Progenitor cell of endocrine pancreas (in vitro differentiated cells): ENCODE results near the gene POU6F1. TPM values are rescaled to one million over a fixed set of nuclear protein-coding genes. Genes with fewer than 3 reads are reported as not detected.
"Not testable (repeated sequence)": the region's sequence is repeated elsewhere in the genome, so short reads cannot be mapped to it uniquely, and the experiment has no call there.

Experiments used
- DNase-seq: peaks from one replicate; pipeline ENCODE4 v3.0.0; 2021; ENCODE audit warnings: low spot score; ENCODE audit not compliant: unreplicated experiment
- H3K27ac Mint-ChIP-seq: 2 replicates; pipeline ENCODE4 v1.8.0; 2021; ENCODE audit warnings: mild to moderate bottlenecking, moderate library complexity, mixed read lengths
- H3K27me3 Mint-ChIP-seq: 2 replicates; pipeline ENCODE4 v1.8.0; 2021; ENCODE audit warnings: mixed read lengths
- H3K36me3 Mint-ChIP-seq: 2 replicates; pipeline ENCODE4 v1.8.0; 2022; ENCODE audit warnings: mixed read lengths; ENCODE audit not compliant: insufficient read depth
- H3K4me1 Mint-ChIP-seq: 2 replicates; pipeline ENCODE4 v1.8.0; 2021; ENCODE audit warnings: low read depth, mixed read lengths
- H3K4me3 Mint-ChIP-seq: 2 replicates; pipeline ENCODE4 v1.8.0; 2021; ENCODE audit warnings: low read depth, mild to moderate bottlenecking, moderate library complexity, mixed read lengths
- H3K9me3 Mint-ChIP-seq: 2 replicates; pipeline ENCODE4 v1.8.0; 2021; ENCODE audit warnings: low read depth, mixed read lengths
- total RNA-seq: library from RNA; stranded (reverse); gene quantifications from 2 replicates; pipeline ENCODE4 v1.2.1, GENCODE V29; 2021
- TF ChIP-seq, protein P1 (sequence below): fragments of 200-600 bp; sonication (generic); IDR thresholded peaks from one replicate; pipeline ENCODE4 v1.5.0; 2021; ENCODE audit warnings: antibody characterized with exemption, mild to moderate bottlenecking; ENCODE audit not compliant: unreplicated experiment

The POU6F1 gene
- total RNA-seq, 1 donor from 2014 or later, result 8.2 TPM

DNA sequence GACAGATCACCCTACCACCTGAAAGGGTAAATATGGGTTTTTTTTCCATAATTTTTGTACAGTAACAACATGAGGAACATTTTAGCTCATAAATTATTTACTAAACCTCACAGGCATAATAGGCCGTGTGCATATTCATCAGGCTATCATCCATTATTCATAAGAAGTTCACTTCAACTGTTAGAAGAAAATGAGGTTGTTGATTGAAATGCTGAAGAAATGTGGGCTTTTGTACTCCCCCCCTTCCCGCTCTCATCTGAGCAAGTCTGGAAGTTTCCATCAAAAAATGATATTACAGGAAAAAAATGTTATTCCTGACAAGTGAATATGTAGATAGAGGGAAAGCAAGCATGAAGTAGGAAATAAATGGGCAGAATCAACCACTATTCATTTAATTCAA, 7.9 kb upstream of the POU6F1 start:
- TF ChIP-seq, protein P1, sequence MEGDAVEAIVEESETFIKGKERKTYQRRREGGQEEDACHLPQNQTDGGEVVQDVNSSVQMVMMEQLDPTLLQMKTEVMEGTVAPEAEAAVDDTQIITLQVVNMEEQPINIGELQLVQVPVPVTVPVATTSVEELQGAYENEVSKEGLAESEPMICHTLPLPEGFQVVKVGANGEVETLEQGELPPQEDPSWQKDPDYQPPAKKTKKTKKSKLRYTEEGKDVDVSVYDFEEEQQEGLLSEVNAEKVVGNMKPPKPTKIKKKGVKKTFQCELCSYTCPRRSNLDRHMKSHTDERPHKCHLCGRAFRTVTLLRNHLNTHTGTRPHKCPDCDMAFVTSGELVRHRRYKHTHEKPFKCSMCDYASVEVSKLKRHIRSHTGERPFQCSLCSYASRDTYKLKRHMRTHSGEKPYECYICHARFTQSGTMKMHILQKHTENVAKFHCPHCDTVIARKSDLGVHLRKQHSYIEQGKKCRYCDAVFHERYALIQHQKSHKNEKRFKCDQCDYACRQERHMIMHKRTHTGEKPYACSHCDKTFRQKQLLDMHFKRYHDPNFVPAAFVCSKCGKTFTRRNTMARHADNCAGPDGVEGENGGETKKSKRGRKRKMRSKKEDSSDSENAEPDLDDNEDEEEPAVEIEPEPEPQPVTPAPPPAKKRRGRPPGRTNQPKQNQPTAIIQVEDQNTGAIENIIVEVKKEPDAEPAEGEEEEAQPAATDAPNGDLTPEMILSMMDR, result no peak
- Mint-ChIP-seq H3K27me3 (no peaks in the 10 kb centered on the region), H3K27ac (no peak overlapping the region)

DNA sequence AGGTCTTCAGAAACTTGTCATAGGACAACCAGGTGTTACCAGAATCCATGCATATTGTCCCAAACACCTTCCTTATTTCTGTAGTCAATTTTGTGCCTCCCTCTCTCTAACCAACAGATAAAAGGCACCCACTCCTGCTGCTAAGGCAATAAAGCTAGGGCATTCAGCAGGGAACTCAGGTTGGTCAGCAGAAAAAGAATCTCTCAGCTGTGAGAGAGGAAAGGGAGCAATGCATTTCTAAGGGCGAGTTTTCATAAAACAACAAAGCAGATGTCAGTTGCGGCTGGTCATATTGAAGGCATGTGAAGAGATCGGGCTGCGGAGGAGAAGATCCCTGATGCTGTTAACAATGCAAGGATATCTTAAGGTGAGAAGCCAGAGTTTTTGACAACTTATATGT, 7.4 kb upstream of the POU6F1 start:
- Mint-ChIP-seq H3K4me1 (no peaks in the 10 kb centered on the region), H3K9me3 (no peaks in the 10 kb centered on the region), H3K27me3 (no peaks in the 10 kb centered on the region), H3K4me3 (no peak overlapping the region), H3K27ac (no peak overlapping the region), H3K36me3 (no peaks in the 10 kb centered on the region)
- TF ChIP-seq, protein P1, result no peak
- no peak for DNase-seq

More for the DNA sequence above, 7.9 kb upstream of the POU6F1 start:
- Mint-ChIP-seq H3K4me1 (no peaks in the 10 kb centered on the region), H3K9me3 (no peaks in the 10 kb centered on the region), H3K36me3 (no peaks in the 10 kb centered on the region), H3K4me3 (no peak overlapping the region)
- no peak for DNase-seq

DNA sequence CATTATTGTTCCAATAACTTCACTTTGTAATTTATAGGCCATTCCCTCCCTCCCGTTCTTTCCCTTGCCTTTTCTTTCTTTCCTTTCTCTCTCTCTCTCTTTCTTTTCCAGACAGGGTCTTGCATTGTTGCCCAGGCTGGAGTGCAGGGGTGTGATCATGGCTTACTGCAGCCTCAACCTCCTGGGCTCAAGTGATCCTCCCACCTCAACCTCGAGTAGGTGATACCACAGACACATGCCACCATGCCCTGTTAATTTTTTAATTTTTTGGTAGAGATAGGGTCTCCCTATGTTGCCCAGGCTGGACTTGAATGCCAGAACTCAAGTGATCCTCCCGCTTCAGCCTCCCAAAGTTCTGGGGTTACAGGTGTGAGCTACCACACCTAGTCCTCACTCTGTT, 6.8 kb upstream of the POU6F1 start:
- Mint-ChIP-seq H3K36me3 (no peaks in the 10 kb centered on the region), H3K27me3 (no peaks in the 10 kb centered on the region), H3K4me3 (no peak overlapping the region), H3K9me3 (no peaks in the 10 kb centered on the region), H3K4me1 (no peaks in the 10 kb centered on the region), H3K27ac (no peak overlapping the region)
- TF ChIP-seq, protein P1, result no peak
- DNase-seq, result no peak

DNA sequence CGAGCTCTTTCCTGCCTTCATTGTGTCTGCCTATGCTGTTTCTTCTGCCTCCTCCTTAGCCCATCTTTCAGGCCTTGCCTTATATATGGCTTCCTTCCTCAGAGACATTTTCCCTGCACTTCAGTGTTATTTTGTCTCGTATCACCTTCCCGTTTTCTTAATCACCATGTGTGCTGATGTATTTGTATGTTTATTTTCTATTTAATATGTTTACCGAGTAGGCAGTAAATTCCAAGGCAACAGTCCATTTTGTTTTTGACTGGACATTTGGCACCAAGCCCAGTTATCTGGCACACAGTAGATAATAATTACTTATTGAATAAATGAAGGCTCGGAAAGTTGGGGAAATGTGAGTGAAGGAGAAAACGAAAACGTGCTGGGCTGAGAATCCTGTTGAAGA, 4.6 kb upstream of the POU6F1 start:
- Mint-ChIP-seq H3K27ac (no peak overlapping the region), H3K9me3 (no peaks in the 10 kb centered on the region), H3K4me1 (peaks cover 12% of the 10 kb centered on the region), H3K27me3 (no peaks in the 10 kb centered on the region), H3K36me3 (no peaks in the 10 kb centered on the region), H3K4me3 (no peak overlapping the region)
- DNase-seq, result no peak
- TF ChIP-seq, protein P1, result no peak

DNA sequence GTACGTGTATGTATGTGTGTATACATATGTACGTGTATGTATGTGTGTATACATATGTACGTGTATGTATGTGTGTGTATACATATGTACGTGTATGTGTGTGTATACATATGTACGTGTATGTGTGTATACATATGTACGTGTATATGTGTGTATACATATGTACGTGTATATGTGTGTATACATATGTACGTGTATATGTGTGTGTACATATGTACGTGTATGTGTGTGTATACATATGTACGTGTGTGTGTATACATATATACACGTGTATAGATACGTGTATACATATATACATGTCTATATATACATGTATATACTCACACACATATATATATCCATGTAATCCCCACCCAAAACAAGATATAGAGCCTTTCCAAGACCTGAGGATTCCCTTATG, 2.0 kb upstream of the POU6F1 start:
- H3K27ac Mint-ChIP-seq, H3K9me3 Mint-ChIP-seq, DNase-seq, H3K36me3 Mint-ChIP-seq, H3K4me3 Mint-ChIP-seq, H3K27me3 Mint-ChIP-seq: not testable (repeated sequence)
- peaks cover 12% of the 10 kb centered on the region for H3K4me1 Mint-ChIP-seq

DNA sequence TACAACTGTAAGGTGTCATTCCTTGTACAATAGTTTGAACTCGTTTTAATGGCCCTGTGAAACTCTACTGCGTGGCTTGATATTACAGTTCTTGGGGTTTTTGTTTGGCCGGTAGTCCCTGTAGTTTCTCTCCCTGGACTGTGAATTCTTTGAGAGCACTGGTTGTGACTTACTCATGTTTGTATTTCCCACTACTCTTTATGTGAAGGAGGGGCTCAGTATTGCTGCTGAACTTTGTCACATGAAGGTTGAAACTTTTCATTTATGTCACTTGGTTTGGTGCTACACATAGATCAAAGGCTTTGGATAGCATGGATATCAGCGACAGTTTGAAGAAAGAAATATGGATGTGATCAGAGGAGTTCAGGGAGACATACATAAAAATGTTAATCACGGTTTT, 1.5 kb upstream of the POU6F1 start:
- Mint-ChIP-seq H3K27ac (peak overlapping the region; percentile 71), H3K4me1 (peaks cover 12% of the 10 kb centered on the region), H3K4me3 (peak overlapping the region; percentile 10), H3K27me3 (no peaks in the 10 kb centered on the region), H3K9me3 (no peaks in the 10 kb centered on the region), H3K36me3 (no peaks in the 10 kb centered on the region)
- TF ChIP-seq, protein P1, result no peak
- no peak for DNase-seq
